PFSK-1 (cell line): ENCODE results near the gene CLDN20.

Experiments
- POLR2AphosphoS5 ChIP-seq: IDR thresholded peaks from 2 replicates; pipeline ENCODE4 v1.6.1; 2012; ENCODE audit warnings: low read depth, mild to moderate bottlenecking, control low read depth, low read length, moderate library complexity
- REST ChIP-seq, 2 experiments: IDR thresholded peaks; 2 replicates each; pipeline versions ENCODE4 v1.6.1 to v1.8.0; 2011 to 2012; ENCODE audit warnings: low read depth in 2 of 2, low read length in 2 of 2, control low read depth in 1 of 2, inconsistent platforms in 1 of 2, mild to moderate bottlenecking in 1 of 2, moderate library complexity in 1 of 2; ENCODE audit not compliant: insufficient read depth in 1 of 2
- SIN3A ChIP-seq: IDR thresholded peaks from 2 replicates; pipeline ENCODE4 v1.6.1; 2012; ENCODE audit warnings: mild to moderate bottlenecking, low read length, moderate library complexity, borderline replicate concordance; ENCODE audit not compliant: insufficient read depth
- TAF1 ChIP-seq: IDR thresholded peaks from 2 replicates; pipeline ENCODE4 v1.6.1; 2012; ENCODE audit warnings: low read length, control low read depth, borderline replicate concordance; ENCODE audit not compliant: insufficient read depth

- TF ChIP-seq SIN3A (no peak), REST (IDR thresholded peaks at IDR 0.05; ENCODE audit: insufficient read depth in 1 of 2, low read depth in 2 of 2, low read length in 2 of 2) (no peak), POLR2AphosphoS5 (no peak), TAF1 (no peak)
Measured at GRCh38 chr6:155245193-155245592, 18.6 kb upstream of the CLDN20 start.
